T-helper 2 cell treated with Interferon-gamma antibody and Interleukin-4, amounts not matched to agents 5 μg/mL and 100 μg/mL, for 36 hours (primary cell): Measurements from ENCODE around the gene R3HDM2.
A peak's percentile ranks its signal among the peaks of the same experiment; 100 is the strongest.

Experiments used
- DNase-seq: peaks from one replicate; pipeline ENCODE4 v3.0.0; 2021; ENCODE audit warnings: low spot score
- H3K27ac Mint-ChIP-seq: one replicate; pipeline ENCODE4 v1.8.0; 2021; ENCODE audit warnings: mild to moderate bottlenecking, mixed read lengths
- H3K27me3 Mint-ChIP-seq: one replicate; pipeline ENCODE4 v1.8.0; 2021; ENCODE audit warnings: low read depth, mixed read lengths
- H3K36me3 Mint-ChIP-seq: one replicate; pipeline ENCODE4 v1.8.0; 2021; ENCODE audit warnings: low read depth, mixed read lengths
- H3K4me1 Mint-ChIP-seq: one replicate; pipeline ENCODE4 v1.8.0; 2021; ENCODE audit warnings: low read depth, mixed read lengths
- H3K4me3 Mint-ChIP-seq: one replicate; pipeline ENCODE4 v1.8.0; 2022; ENCODE audit warnings: mild to moderate bottlenecking, moderate library complexity, mixed read lengths
- H3K9me3 Mint-ChIP-seq: one replicate; pipeline ENCODE4 v1.8.0; 2021; ENCODE audit warnings: mixed read lengths

R3HDM2 gene

DNA sequence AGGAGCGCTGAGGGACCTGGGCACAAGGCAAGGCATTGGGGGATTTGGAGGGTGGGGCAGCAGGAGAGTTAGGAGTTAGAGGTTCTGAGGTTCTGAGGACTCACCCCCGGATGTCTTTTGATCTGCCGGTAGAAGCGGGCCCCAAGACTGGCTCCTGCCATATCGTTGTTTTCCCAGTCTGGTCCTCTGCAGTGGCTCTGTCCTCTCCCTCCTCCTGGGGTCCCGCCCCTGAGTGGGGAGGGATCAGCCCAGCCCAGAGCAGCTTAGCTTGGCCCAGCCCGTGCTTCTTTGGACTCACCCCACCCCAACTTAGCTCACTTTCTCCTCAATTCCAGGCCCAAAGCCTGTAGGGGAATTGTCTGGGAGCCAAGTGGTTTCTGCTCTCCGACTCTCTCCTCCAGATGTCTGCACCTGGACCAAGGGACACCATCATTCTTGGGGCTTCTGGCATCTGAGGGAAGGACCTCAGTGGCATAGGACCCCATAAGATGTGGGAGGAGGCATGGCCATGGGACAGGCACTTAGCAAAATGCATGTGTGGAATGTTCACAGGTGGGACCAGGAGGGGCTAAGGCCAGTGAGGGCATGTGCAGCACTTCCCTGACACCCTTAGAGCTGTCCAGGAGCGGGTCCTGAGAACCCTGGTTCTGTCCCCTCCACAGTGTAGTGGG is 193.8 kb downstream of the R3HDM2 start:
- H3K36me3 Mint-ChIP-seq: peaks cover 27% of the 10 kb centered on the region
- no peak overlapping the region for H3K27ac Mint-ChIP-seq
- no peak for DNase-seq
- H3K27me3 Mint-ChIP-seq: peaks cover 36% of the 10 kb centered on the region
- peaks cover 49% of the 10 kb centered on the region for H3K4me1 Mint-ChIP-seq
- H3K4me3 Mint-ChIP-seq: peak overlapping the region; percentile 74
- H3K9me3 Mint-ChIP-seq: no peaks in the 10 kb centered on the region

DNA sequence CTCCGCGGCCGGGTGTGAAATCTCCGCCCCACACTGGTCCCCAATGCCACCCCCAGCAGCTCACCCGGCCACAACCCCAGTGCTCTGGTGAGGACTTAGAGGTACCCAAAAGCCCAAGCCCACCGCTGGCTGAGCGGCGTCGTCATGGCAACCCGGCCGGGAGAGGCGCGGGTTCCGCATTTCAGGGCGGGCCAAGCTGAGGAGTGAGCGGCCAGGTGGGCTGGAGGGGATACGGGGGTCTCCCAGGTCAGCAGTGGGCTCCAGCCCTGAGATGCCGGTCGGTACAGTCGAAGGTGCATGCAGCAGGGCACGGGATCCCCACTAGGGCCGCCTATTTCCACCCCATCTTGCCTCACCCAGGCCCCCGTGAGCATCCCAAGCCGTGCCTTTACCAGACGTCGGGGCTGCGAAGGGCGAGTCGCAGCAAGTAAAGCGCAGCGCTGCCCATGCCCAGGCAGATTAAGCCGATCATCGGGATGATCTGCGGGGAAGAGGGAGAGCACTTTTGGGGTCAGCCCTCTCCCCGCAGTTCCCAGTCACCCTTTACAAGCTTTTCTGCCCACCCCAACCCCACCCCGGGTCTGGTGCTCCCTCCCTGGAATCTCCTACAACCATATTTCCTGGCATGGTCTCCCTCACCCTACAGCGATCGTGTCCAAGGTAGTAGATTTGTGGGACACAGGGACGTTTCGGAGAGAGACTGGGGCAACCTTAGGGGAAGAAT is 194.5 kb downstream of the R3HDM2 start:
- Mint-ChIP-seq H3K9me3 (no peaks in the 10 kb centered on the region), H3K4me3 (no peak overlapping the region), H3K36me3 (peaks cover 34% of the 10 kb centered on the region), H3K4me1 (peaks cover 49% of the 10 kb centered on the region), H3K27me3 (peaks cover 30% of the 10 kb centered on the region), H3K27ac (no peak overlapping the region)
- DNase-seq: no peak

DNA sequence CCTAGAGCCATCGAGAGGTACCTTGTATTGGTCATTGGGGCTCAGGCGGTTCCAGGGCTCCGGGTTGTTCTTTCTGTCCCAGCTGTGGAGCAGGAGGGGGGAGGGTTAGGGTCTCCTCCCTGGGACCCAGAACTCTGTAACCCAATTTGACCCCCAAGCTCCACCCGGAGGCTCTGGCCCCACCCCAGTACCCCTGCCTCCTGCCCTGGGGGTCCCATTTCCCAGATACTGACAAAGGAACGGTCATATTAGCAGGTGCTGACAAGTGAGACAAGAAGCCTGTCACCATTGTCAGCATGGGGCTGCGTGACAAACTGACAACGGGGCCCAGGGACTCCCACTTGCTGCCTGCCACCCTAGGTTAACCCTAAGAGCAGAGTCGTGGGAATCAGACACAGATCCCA is 195.1 kb downstream of the R3HDM2 start:
- H3K4me3 Mint-ChIP-seq: no peak overlapping the region
- H3K27ac Mint-ChIP-seq: no peak overlapping the region
- DNase-seq: no peak
- no peaks in the 10 kb centered on the region for H3K9me3 Mint-ChIP-seq
- peaks cover 24% of the 10 kb centered on the region for H3K27me3 Mint-ChIP-seq
- peaks cover 41% of the 10 kb centered on the region for H3K36me3 Mint-ChIP-seq
- peaks cover 48% of the 10 kb centered on the region for H3K4me1 Mint-ChIP-seq

DNA sequence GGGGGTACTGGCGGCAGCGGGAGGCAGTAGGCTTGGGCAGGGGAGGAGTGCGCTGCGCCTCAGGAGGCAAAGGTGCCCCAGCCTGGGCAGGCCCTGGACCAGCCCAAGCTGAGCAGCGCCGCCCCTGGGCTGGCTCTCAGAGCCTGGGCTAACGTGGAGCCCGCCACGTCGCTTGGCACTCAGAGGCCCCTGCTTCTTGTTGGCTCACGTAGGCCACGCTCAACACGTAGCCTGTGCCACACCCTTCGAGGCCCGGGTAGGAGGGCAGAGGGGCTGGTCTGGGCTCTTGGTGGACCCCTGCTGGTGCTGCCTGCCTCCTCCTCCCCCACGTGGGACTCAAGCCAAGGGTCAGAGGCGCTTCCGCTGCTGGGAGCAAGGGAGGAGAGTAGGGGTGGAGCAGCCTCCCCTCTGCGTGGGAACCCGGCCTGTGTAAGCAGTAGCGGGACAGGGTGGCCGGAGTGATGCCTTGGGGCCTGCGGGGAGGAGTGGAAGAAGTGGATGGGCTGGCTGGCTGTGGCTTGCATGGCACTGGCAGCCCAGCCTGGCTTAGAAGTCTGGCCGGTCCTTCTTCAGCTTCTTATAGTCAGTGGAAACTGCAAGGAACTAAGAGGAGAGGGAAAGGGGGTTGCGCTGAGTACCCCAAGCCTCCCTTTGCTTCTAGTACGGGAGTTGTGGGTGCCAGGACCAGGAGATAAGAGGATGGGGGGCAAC is 195.7 kb downstream of the R3HDM2 start:
- no peak overlapping the region for H3K27ac Mint-ChIP-seq
- no peaks in the 10 kb centered on the region for H3K9me3 Mint-ChIP-seq
- H3K4me1 Mint-ChIP-seq: peaks cover 48% of the 10 kb centered on the region
- H3K27me3 Mint-ChIP-seq: peaks cover 19% of the 10 kb centered on the region
- DNase-seq: no peak
- peaks cover 46% of the 10 kb centered on the region for H3K36me3 Mint-ChIP-seq
- no peak overlapping the region for H3K4me3 Mint-ChIP-seq

DNA sequence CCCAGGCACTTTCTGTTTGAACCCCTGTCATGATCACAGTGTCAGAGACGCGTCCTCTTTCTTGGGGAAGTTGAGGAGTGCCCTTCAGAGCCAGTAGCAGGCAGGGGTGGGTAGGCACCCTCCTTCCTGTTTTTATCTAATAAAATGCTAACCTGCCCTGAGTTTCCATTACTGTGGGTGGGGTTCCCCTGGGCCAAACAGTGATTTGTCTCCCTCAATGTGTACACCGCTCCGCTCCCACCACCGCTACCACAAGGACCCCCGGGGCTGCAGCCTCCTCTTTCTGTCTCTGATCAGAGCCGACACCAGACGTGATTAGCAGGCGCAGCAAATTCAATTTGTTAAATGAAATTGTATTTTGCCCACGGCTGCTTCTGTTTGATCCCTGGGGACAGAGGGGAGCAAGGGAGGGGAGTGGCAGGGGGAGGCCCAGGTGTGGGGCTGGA is 196.2 kb downstream of the R3HDM2 start:
- H3K9me3 Mint-ChIP-seq: no peaks in the 10 kb centered on the region
- H3K4me1 Mint-ChIP-seq: peaks cover 47% of the 10 kb centered on the region
- H3K36me3 Mint-ChIP-seq: peaks cover 51% of the 10 kb centered on the region
- H3K27ac Mint-ChIP-seq: no peak overlapping the region
- DNase-seq: no peak
- H3K4me3 Mint-ChIP-seq: no peak overlapping the region
- H3K27me3 Mint-ChIP-seq: peaks cover 19% of the 10 kb centered on the region

DNA sequence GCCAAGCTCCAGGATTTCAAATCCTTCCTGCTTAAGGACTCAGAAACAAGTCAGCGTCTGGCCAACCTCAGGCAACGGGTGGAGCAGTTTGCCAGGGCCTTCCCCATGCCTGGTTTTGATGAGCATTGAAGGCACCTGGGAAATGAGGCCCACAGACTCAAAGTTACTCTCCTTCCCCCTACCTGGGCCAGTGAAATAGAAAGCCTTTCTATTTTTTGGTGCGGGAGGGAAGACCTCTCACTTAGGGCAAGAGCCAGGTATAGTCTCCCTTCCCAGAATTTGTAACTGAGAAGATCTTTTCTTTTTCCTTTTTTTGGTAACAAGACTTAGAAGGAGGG is 196.6 kb downstream of the R3HDM2 start:
- no peak for DNase-seq
- Mint-ChIP-seq H3K4me1 (peaks cover 46% of the 10 kb centered on the region), H3K27me3 (peaks cover 19% of the 10 kb centered on the region), H3K4me3 (no peak overlapping the region), H3K9me3 (no peaks in the 10 kb centered on the region), H3K27ac (no peak overlapping the region), H3K36me3 (peaks cover 52% of the 10 kb centered on the region)

DNA sequence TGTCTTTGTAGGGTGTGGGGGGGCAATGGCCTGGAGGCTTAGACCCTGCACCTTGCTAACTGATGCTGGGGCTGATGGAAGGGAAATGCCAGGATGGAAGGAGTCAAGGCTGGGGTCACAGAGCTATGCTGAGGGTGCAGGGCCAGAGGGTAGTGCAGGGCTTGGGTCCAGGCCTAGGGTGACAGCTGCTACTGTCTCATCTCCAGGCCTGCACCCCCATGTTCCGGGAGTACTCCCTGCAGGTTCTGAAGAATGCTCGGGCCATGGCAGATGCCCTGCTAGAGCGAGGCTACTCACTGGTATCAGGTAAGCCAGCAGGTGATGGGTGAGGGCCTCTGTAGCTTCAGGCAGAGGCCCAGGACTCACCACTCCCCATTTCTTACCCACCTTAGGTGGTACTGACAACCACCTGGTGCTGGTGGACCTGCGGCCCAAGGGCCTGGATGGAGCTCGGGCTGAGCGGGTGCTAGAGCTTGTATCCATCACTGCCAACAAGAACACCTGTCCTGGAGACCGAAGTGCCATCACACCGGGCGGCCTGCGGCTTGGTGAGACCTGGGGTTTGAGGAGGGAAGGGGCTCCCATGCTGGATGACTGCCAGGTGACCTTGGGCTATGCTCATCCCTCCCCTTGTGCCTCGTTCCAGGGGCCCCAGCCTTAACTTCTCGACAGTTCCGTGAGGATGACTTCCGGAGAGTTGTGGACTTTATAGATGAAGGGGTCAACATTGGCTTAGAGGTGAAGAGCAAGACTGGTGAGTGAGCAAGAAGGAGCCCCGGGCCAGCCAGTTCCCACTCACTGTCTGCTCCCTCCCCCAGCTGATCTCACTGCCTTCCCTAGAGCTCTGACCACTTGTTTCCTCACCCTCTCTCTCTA is 197.2 kb downstream of the R3HDM2 start:
- H3K36me3 Mint-ChIP-seq: peaks cover 52% of the 10 kb centered on the region
- no peaks in the 10 kb centered on the region for H3K9me3 Mint-ChIP-seq
- DNase-seq: no peak
- peaks cover 48% of the 10 kb centered on the region for H3K4me1 Mint-ChIP-seq
- peaks cover 15% of the 10 kb centered on the region for H3K27me3 Mint-ChIP-seq
- no peak overlapping the region for H3K4me3 Mint-ChIP-seq
- H3K27ac Mint-ChIP-seq: no peak overlapping the region

DNA sequence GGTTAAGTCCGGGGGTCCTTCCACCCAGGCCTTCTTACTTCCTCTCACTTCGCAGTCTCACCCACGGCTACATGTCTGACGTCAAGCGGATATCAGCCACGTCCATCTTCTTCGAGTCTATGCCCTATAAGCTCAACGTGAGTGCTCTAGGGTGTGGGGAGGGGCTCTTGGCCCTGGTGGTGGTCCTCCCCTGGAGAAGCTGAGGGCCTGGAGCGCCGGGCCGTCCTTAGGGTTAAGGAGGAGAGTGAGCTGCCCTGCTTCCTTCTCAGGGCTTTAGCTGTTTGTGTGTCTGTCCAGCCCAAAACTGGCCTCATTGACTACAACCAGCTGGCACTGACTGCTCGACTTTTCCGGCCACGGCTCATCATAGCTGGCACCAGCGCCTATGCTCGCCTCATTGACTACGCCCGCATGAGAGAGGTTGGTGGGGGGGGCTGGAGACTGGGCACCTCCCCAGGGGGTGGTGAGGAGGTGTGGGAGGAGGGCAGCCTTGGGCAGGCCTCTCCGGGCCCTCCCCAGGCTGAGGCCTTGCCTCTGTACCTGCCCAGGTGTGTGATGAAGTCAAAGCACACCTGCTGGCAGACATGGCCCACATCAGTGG is 198.6 kb downstream of the R3HDM2 start:
- DNase-seq: no peak
- H3K4me3 Mint-ChIP-seq: no peak overlapping the region
- no peaks in the 10 kb centered on the region for H3K9me3 Mint-ChIP-seq
- H3K27ac Mint-ChIP-seq: no peak overlapping the region
- H3K36me3 Mint-ChIP-seq: peaks cover 52% of the 10 kb centered on the region
- H3K4me1 Mint-ChIP-seq: peaks cover 47% of the 10 kb centered on the region
- H3K27me3 Mint-ChIP-seq: peaks cover 13% of the 10 kb centered on the region

DNA sequence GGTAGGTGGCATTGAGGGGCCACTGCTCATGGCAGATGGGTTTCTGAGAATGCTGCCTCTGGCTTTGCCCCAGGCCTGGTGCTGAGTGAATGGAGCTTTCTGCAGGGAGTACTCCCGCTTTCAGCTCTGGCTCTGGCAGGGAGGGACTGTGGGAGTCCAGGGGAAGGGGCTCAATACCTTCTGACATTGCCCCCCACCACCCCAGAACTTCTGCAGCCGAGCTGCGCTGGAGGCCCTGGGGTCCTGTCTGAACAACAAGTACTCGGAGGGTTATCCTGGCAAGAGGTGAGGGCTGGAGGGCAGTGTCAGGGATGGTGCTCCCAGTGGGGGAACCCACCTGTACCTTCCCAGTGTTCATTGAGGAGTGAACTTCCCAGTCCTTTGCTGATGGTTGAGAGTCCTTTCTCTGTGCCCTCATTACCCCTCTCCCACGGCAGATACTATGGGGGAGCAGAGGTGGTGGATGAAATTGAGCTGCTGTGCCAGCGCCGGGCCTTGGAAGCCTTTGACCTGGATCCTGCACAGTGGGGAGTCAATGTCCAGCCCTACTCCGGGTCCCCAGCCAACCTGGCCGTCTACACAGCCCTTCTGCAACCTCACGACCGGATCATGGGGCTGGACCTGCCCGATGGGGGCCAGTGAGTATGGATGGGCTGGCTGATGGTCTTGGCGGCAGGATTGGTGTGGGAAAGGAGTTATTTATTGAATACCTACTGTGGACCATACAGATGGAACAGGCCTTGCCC is 199.4 kb downstream of the R3HDM2 start:
- Mint-ChIP-seq H3K36me3 (peaks cover 52% of the 10 kb centered on the region), H3K4me1 (peaks cover 46% of the 10 kb centered on the region), H3K27me3 (peaks cover 10% of the 10 kb centered on the region), H3K9me3 (no peaks in the 10 kb centered on the region), H3K27ac (no peak overlapping the region), H3K4me3 (peak overlapping the region; percentile 100)
- no peak for DNase-seq

DNA sequence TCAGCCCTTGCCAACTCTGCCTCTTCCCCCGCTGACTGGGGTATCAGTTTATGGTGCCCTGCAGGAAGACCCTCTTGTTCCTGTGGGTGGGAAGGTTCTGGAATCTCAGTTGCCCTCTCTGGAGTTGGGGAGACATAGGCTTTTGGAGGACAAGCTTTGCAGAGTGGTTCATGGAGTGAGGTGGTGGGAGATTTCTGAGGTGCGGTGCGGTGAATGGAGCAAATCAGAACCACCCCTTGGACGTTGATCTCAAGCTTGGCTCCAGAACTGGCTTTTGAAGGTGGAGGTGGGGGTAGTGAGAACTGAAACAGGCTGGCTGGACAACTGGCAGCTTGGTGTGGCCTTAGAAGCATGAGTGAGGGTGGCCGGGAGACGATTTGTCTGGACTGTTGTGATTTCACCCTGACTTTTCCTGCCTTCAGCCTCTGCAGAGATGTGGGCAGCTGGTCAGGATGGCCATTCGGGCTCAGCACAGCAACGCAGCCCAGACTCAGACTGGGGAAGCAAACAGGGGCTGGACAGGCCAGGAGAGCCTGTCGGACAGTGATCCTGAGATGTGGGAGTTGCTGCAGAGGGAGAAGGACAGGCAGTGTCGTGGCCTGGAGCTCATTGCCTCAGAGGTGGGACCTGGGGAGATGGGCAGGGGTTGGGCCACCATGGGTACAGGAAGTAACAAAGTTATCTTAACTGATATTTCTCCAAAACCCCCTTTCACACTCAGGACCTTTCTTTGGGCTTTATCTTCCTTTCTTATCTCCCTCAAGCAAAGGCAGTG is 200.3 kb downstream of the R3HDM2 start:
- H3K36me3 Mint-ChIP-seq: peaks cover 52% of the 10 kb centered on the region
- H3K4me1 Mint-ChIP-seq: peaks cover 52% of the 10 kb centered on the region
- H3K27ac Mint-ChIP-seq: peak overlapping the region; percentile 92
- H3K4me3 Mint-ChIP-seq: peak overlapping the region; percentile 100
- H3K9me3 Mint-ChIP-seq: no peaks in the 10 kb centered on the region
- no peak for DNase-seq
- H3K27me3 Mint-ChIP-seq: peaks cover 15% of the 10 kb centered on the region

DNA sequence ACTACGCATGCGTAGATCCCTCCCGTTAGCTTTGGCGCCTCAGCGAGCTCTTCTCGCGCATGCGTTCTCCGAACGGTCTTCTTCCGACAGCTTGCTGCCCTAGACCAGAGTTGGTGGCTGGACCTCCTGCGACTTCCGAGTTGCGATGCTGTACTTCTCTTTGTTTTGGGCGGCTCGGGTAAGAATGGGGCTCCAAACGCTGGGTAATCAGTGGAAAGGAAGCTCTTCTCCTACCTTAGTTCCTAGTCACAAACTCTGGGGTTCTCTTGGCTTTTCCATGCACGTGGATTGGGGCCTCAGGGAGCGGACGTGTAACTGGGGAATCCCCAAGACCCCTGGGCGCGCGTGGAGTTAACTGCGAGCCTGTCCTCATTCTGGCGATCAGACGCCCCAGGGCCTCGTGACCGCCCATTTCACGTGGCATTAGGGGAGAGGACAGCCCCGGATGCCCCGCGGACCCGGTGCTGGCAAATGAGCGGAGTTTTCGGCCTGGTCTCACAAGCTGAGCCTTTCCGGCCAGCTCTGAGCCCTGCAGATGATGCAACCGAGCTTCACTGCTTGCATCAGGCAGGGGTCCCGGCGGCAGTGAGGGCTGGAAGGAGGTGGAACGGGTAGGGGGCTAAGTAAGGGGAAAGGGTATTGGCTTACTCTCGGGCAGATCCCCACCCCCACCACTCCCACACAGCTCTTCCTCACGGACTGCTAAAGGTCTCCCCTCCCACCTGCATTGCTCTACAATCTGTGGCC is 201.0 kb downstream of the R3HDM2 start, which contains the start of gene SHMT2:
Gene SHMT2, plus strand, starts transcription at position 78 of the 747 bp plus-strand sequence. Its CDS starts 68 bp downstream, at position 146.
- Mint-ChIP-seq H3K4me3 (peak within 1 kb of the TSS; percentile 100), H3K4me1 (peaks cover 57% of the 10 kb centered on the region)

More for the DNA sequence above, 201.0 kb downstream of the R3HDM2 start, which contains the start of gene SHMT2:
- H3K36me3 Mint-ChIP-seq: peaks cover 50% of the 10 kb centered on the region
- H3K27ac Mint-ChIP-seq: peak within 1 kb of the TSS; percentile 92
- H3K9me3 Mint-ChIP-seq: no peaks in the 10 kb centered on the region
- peak; percentile 94 for DNase-seq
- H3K27me3 Mint-ChIP-seq: peaks cover 19% of the 10 kb centered on the region
